Activated naive CD4-positive, alpha-beta T cell treated with anti-CD3 and anti-CD28 coated beads, Interleukin-2, amount 10 ng/mL, durations not matched to agents 7 days and 5 days (primary cell): ENCODE results near the gene HSFX2.
"Not testable (repeated sequence)": the region's sequence is repeated elsewhere in the genome, so short reads cannot be mapped to it uniquely, and the experiment has no call there.

ENCODE experiments used
- CTCF ChIA-PET: fragments of 350-600 bp; sonication (Branson Sonifier 250); formaldehyde crosslinking; loops from one replicate; lab custom pipeline; 2021; ENCODE audit warnings: antibody characterized with exemption; lab: Charles Lee
- DNase-seq: peaks from one replicate; pipeline ENCODE4 v3.0.0-alpha.2; 2020
- H3K27ac Mint-ChIP-seq: one replicate; pipeline ENCODE4 v1.8.0; 2021; ENCODE audit warnings: mild to moderate bottlenecking, moderate library complexity, mixed read lengths
- H3K27me3 Mint-ChIP-seq: one replicate; pipeline ENCODE4 v1.8.0; 2021; ENCODE audit warnings: mild to moderate bottlenecking, mixed read lengths
- H3K36me3 Mint-ChIP-seq: one replicate; pipeline ENCODE4 v1.8.0; 2021; ENCODE audit warnings: mixed read lengths
- H3K4me1 Mint-ChIP-seq: one replicate; pipeline ENCODE4 v1.8.0; 2021; ENCODE audit warnings: mixed read lengths
- H3K4me3 Mint-ChIP-seq: one replicate; pipeline ENCODE4 v1.8.0; 2021; ENCODE audit warnings: mild to moderate bottlenecking, moderate library complexity, mixed read lengths
- H3K9me3 Mint-ChIP-seq: one replicate; pipeline ENCODE4 v1.8.0; 2021; ENCODE audit warnings: mixed read lengths

The HSFX2 gene

GRCh38 chrX:149618871-149619270, 23.8 kb upstream of the HSFX2 start:
- peaks cover 2% of the 10 kb centered on the region for H3K36me3 Mint-ChIP-seq
- H3K4me1 Mint-ChIP-seq: no peaks in the 10 kb centered on the region
- no peaks in the 10 kb centered on the region for H3K27me3 Mint-ChIP-seq
- H3K27ac Mint-ChIP-seq: no peak overlapping the region
- no peak overlapping the region for H3K4me3 Mint-ChIP-seq
- no peak for DNase-seq
- CTCF ChIA-PET: no interaction called here
- H3K9me3 Mint-ChIP-seq: no peaks in the 10 kb centered on the region

GRCh38 chrX:149611623-149612175, 16.6 kb upstream of the HSFX2 start:
- Mint-ChIP-seq H3K27ac (no peak overlapping the region), H3K36me3 (peaks cover 4% of the 10 kb centered on the region)
- DNase-seq: no peak

GRCh38 chrX:149610511-149610910, 15.4 kb upstream of the HSFX2 start:
- CTCF ChIA-PET: no interaction called here
- no peaks in the 10 kb centered on the region for H3K27me3 Mint-ChIP-seq

More at GRCh38 chrX:149611623-149612175, 16.6 kb upstream of the HSFX2 start:
- CTCF ChIA-PET: no interaction called here
- Mint-ChIP-seq H3K4me3 (no peak overlapping the region), H3K9me3 (no peaks in the 10 kb centered on the region), H3K27me3 (no peaks in the 10 kb centered on the region), H3K4me1 (no peaks in the 10 kb centered on the region)

GRCh38 chrX:149607699-149608098, 12.6 kb upstream of the HSFX2 start:
- Mint-ChIP-seq H3K27me3 (no peaks in the 10 kb centered on the region), H3K27ac (no peak overlapping the region), H3K4me1 (no peaks in the 10 kb centered on the region), H3K9me3 (no peaks in the 10 kb centered on the region), H3K36me3 (peaks cover 13% of the 10 kb centered on the region), H3K4me3 (no peak overlapping the region)
- no peak for DNase-seq
- CTCF ChIA-PET: no interaction called here

More at GRCh38 chrX:149610511-149610910, 15.4 kb upstream of the HSFX2 start:
- Mint-ChIP-seq H3K9me3 (no peaks in the 10 kb centered on the region), H3K27ac (no peak overlapping the region), H3K36me3 (peaks cover 9% of the 10 kb centered on the region), H3K4me1 (no peaks in the 10 kb centered on the region), H3K4me3 (no peak overlapping the region)
- DNase-seq: no peak

GRCh38 chrX:149605248-149605885, 10.3 kb upstream of the HSFX2 start:
- H3K4me1 Mint-ChIP-seq, CTCF ChIA-PET, DNase-seq, H3K9me3 Mint-ChIP-seq, H3K27me3 Mint-ChIP-seq, H3K27ac Mint-ChIP-seq, H3K4me3 Mint-ChIP-seq: not testable (repeated sequence)
- peaks cover 18% of the 10 kb centered on the region for H3K36me3 Mint-ChIP-seq

GRCh38 chrX:149598603-149599002, 3.5 kb upstream of the HSFX2 start:
- CTCF ChIA-PET, H3K9me3 Mint-ChIP-seq, H3K4me1 Mint-ChIP-seq, H3K27me3 Mint-ChIP-seq, H3K36me3 Mint-ChIP-seq, H3K4me3 Mint-ChIP-seq, H3K27ac Mint-ChIP-seq: not testable (repeated sequence)
- DNase-seq: peak; percentile 22

- H3K27me3 Mint-ChIP-seq, CTCF ChIA-PET, DNase-seq, H3K4me1 Mint-ChIP-seq, H3K27ac Mint-ChIP-seq, H3K4me3 Mint-ChIP-seq, H3K36me3 Mint-ChIP-seq, H3K9me3 Mint-ChIP-seq: not testable (repeated sequence)
Observed at GRCh38 chrX:149595943-149596342, 829 bp upstream of the HSFX2 start.

GRCh38 chrX:149590993-149591392, 4.1 kb downstream of the HSFX2 start:
- H3K27ac Mint-ChIP-seq, H3K27me3 Mint-ChIP-seq, DNase-seq, H3K4me1 Mint-ChIP-seq, H3K9me3 Mint-ChIP-seq, H3K36me3 Mint-ChIP-seq, H3K4me3 Mint-ChIP-seq, CTCF ChIA-PET: not testable (repeated sequence)

GRCh38 chrX:149587359-149587758, 7.8 kb downstream of the HSFX2 start, which contains the start of gene MAGEA9B:
Gene MAGEA9B, minus strand, starts transcription at chrX:149587459. Its CDS starts 4,280 bp downstream, at chrX:149583179.
- DNase-seq, H3K4me3 Mint-ChIP-seq, H3K9me3 Mint-ChIP-seq, H3K4me1 Mint-ChIP-seq, CTCF ChIA-PET, H3K27ac Mint-ChIP-seq, H3K27me3 Mint-ChIP-seq, H3K36me3 Mint-ChIP-seq: not testable (repeated sequence)

- H3K9me3 Mint-ChIP-seq, H3K27me3 Mint-ChIP-seq, DNase-seq, H3K4me1 Mint-ChIP-seq, H3K36me3 Mint-ChIP-seq, H3K4me3 Mint-ChIP-seq, CTCF ChIA-PET, H3K27ac Mint-ChIP-seq: not testable (repeated sequence)
Observed at GRCh38 chrX:149585631-149586030, 9.5 kb downstream of the HSFX2 start.

GRCh38 chrX:149573456-149573855, 21.7 kb downstream of the HSFX2 start:
- DNase-seq, H3K4me1 Mint-ChIP-seq, H3K36me3 Mint-ChIP-seq, H3K27me3 Mint-ChIP-seq, H3K4me3 Mint-ChIP-seq, H3K9me3 Mint-ChIP-seq, CTCF ChIA-PET, H3K27ac Mint-ChIP-seq: not testable (repeated sequence)

- Mint-ChIP-seq H3K36me3 (no peaks in the 10 kb centered on the region), H3K27me3 (peaks cover under 1% of the 10 kb centered on the region), H3K9me3 (no peaks in the 10 kb centered on the region), H3K4me1 (peaks cover 4% of the 10 kb centered on the region), H3K4me3 (no peak overlapping the region), H3K27ac (peak overlapping the region; percentile 55)
- DNase-seq: no peak
- CTCF ChIA-PET: interaction anchor here (1.2 kb wide), 1 partner anchor 60 kb away, joined by 3 read pairs; no protein-coding TSS in a partner anchor
Observed at GRCh38 chrX:149572743-149573142, 22.4 kb downstream of the HSFX2 start.

GRCh38 chrX:149571770-149572169, 23.3 kb downstream of the HSFX2 start:
- H3K4me1 Mint-ChIP-seq: peaks cover 4% of the 10 kb centered on the region
- CTCF ChIA-PET: interaction anchor here (1.2 kb wide), 1 partner anchor 60 kb away, joined by 3 read pairs; no protein-coding TSS in a partner anchor
- no peaks in the 10 kb centered on the region for H3K9me3 Mint-ChIP-seq
- H3K4me3 Mint-ChIP-seq: no peak overlapping the region
- H3K27me3 Mint-ChIP-seq: peaks cover 4% of the 10 kb centered on the region
- no peaks in the 10 kb centered on the region for H3K36me3 Mint-ChIP-seq
- no peak for DNase-seq
- no peak overlapping the region for H3K27ac Mint-ChIP-seq

- Mint-ChIP-seq H3K27ac (no peak overlapping the region), H3K27me3 (peaks cover 4% of the 10 kb centered on the region), H3K4me1 (peaks cover 4% of the 10 kb centered on the region), H3K4me3 (no peak overlapping the region), H3K36me3 (no peaks in the 10 kb centered on the region), H3K9me3 (no peaks in the 10 kb centered on the region)
- CTCF ChIA-PET: interaction anchor here (0.9 kb wide), 1 partner anchor 58 kb away, joined by 3 read pairs; no protein-coding TSS in a partner anchor
- DNase-seq: no peak
Observed at GRCh38 chrX:149570668-149571067, 24.4 kb downstream of the HSFX2 start.

- Mint-ChIP-seq H3K27me3 (peaks cover 4% of the 10 kb centered on the region), H3K36me3 (no peaks in the 10 kb centered on the region), H3K27ac (no peak overlapping the region), H3K9me3 (no peaks in the 10 kb centered on the region), H3K4me1 (peaks cover 4% of the 10 kb centered on the region), H3K4me3 (no peak overlapping the region)
- CTCF ChIA-PET: interaction anchor here (1.0 kb wide), 1 partner anchor 57 kb away, joined by 4 read pairs; no protein-coding TSS in a partner anchor
- DNase-seq: no peak
Observed at GRCh38 chrX:149569770-149570169, 25.3 kb downstream of the HSFX2 start.
